CD1c-positive myeloid dendritic cell (primary cell): ENCODE results near the gene ZNF662.

Source experiments
- DNase-seq: peaks from one replicate; pipeline ENCODE4 v3.0.0-alpha.2; 2016; ENCODE audit errors: extremely low spot score

ZNF662 gene

GRCh38 chr3:42936157-42936981 lies 30.4 kb downstream of the ZNF662 start:
- DNase-seq: no peak

GRCh38 chr3:42937334-42937733 lies 31.4 kb downstream of the ZNF662 start:
- DNase-seq: no peak

- no peak for DNase-seq
These were observed 36.8 kb downstream of the ZNF662 start for GRCh38 chr3:42942693-42943092.

DNA sequence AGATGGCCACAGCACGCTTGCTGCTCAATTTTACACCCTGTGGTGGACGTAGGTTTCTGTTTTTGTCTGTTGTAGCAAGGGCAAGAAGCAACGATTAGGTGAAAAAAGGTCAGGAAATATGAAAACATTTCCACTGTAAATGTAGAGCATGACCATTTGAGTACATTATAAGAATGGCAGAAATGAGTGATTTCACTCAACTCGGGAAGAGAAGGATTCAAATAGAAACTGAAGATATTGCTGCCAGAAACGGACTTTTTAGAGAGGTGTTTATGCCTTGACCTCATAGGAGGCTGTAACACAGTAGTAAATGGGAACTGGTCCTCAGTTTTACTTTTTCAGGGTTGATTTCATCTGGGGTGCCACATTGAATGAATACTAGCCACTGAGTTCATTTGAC lies 40.1 kb downstream of the ZNF662 start:
- no peak for DNase-seq

DNA sequence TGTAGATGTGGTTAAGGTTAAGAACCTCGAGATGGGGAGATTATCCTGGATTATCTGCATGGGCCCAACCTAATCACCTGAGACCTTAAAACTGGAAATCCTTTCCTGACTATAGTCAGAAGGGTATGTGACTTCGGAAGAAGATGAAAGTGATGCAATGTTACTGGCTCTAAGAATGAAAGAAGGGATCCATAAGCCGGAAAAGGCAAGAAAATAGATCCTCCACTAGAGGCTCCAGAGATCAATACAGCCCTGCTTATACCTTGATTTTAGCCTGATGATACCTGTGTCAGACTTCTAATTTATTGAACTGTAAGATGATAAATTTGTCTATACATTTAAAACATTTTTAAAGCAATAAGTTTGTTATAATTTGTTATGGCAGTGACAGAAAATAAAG lies 51.6 kb downstream of the ZNF662 start:
- no peak for DNase-seq

DNA sequence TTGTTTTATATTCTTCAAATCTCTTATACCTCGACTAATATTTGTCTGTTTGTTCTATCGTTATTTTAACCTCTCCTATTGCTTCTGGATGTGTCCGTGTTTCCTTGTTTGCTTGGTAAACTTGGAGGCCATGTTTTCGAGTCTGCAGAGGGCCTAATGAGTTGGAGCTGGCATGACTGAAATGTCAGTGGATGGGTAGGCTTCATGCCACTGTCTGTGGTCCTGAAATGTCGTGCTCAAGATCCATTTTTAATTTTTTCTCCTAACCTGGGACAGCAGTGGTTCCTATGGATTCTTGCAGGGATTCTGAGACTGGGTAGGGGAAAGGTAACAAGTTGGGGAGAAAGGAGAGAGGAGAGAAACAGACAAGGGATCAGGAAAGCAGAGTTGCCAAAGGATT lies 54.3 kb downstream of the ZNF662 start:
- DNase-seq: no peak

DNA sequence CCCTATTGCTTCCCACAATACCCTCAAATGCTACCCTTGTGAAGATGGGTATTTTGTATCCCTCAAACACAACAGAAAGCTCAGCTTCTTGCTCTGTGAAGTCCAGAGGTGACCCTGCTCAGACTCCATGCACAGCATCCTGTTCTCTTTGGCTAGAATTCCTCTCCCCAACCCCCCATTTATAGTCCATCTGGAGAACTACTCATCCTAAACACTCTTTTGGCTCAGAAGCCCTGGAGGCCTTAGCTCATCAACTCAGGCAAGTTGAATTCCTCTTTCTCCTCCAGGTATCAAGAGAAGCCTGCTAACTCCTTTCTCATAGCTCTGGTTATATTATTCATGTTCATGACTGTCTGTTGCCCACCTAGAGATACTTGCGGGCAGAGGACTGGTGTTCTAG lies 54.8 kb downstream of the ZNF662 start:
- no peak for DNase-seq

DNA sequence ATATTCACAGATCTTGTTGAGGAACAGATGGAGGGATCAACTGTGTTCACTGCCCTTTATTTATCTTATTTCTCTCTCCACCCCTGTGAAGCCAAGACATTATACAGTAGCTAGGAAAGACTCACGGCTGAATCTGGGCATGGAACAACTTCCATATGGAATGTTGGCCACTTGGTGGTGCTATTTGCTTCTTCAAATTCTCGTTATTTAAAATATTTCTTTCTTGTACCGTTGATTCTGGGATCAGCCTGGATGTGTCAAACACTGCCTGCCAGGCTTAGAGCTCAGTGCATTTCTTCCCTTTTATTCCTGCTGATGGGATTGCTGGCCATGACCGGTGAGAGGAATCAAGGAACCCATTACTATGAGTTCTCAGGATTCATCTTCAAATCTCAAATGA lies 55.7 kb downstream of the ZNF662 start:
- DNase-seq: peak; percentile 62

GRCh38 chr3:42963269-42963668 lies 57.3 kb downstream of the ZNF662 start:
- no peak for DNase-seq

- no peak for DNase-seq
These were observed 58.3 kb downstream of the ZNF662 start for GRCh38 chr3:42964266-42964665.
